Endothelial cell of umbilical vein (primary cell): Measurements from ENCODE around the gene RHBDD3. TPM values are rescaled to one million over a fixed set of nuclear protein-coding genes. Genes with fewer than 3 reads are reported as not detected.

ENCODE experiments used
- BruUV-seq: library from RNA; stranded (reverse); fragments of 400-500 nt; replicated peaks from 2 replicates; lab custom pipeline; 2021; lab: Mats Ljungman, UMichigan
- CTCF ChIA-PET: fragments of 300-600, 350-600 bp; sonication (Branson Sonifier 250); formaldehyde crosslinking; loops from one replicate; lab custom pipeline; 2021; ENCODE audit warnings: antibody characterized with exemption, inconsistent platforms; lab: Charles Lee
- POLR2A ChIA-PET: fragments of 300-600, 350-600 bp; sonication (Branson Sonifier 250); formaldehyde crosslinking; loops from one replicate; lab custom pipeline; 2021; ENCODE audit warnings: antibody characterized with exemption, inconsistent platforms; lab: Charles Lee
- DNase-seq: peaks from one replicate; pipeline ENCODE4 v3.0.0-alpha.2; 2011; ENCODE audit warnings: low read depth, low spot score
- FAIRE-seq: peaks from 2 replicates; lab custom pipeline; 2011; peaks lifted over from hg19 to GRCh38; lab: Jason Lieb, UNC
- H2AFZ ChIP-seq: 2 replicates; pipeline ENCODE4 v1.6.0; 2012; ENCODE audit warnings: low read depth, low read length, control low read depth, inconsistent platforms
- H3K27ac ChIP-seq: 2 replicates; pipeline ENCODE4 v1.5.1; 2011; ENCODE audit warnings: low read depth, mild to moderate bottlenecking, control low read depth, low read length, moderate library complexity; ENCODE audit not compliant: insufficient read depth
- H3K27me3 ChIP-seq, 2 experiments: 2 replicates each; pipeline versions ENCODE4 v1.6.0 to v1.6.1; 2011; ENCODE audit warnings: low read length in 2 of 2, mixed read lengths in 1 of 2; ENCODE audit not compliant: control insufficient read depth in 2 of 2, insufficient read depth in 2 of 2
- H3K36me3 ChIP-seq, 2 experiments: 2 replicates in 1 of 2; 3 replicates in 1 of 2; pipeline ENCODE4 v1.5.1; 2011; ENCODE audit warnings: low read length in 2 of 2, mild to moderate bottlenecking in 1 of 2, moderate library complexity in 1 of 2; ENCODE audit not compliant: control insufficient read depth in 2 of 2, insufficient read depth in 2 of 2; ENCODE audit errors: extremely low read depth in 1 of 2
- H3K4me1 ChIP-seq: 3 replicates; pipeline ENCODE4 v1.5.1; 2011; ENCODE audit warnings: mild to moderate bottlenecking, low read length; ENCODE audit not compliant: control insufficient read depth, insufficient read depth; ENCODE audit errors: extremely low read depth
- H3K4me2 ChIP-seq: 2 replicates; pipeline ENCODE4 v1.6.1; 2011; ENCODE audit warnings: low read length, control low read depth, mixed read lengths; ENCODE audit not compliant: insufficient read depth
- H3K4me3 ChIP-seq, 3 experiments: fragments of 200-600 bp in 1 of 3; sonication (generic), shearing (Covaris generic) in 1 of 3; replicated peaks in 1 of 3; 2 replicates each; pipeline ENCODE4 v1.5.1; 2011 to 2016; ENCODE audit warnings: control low read depth in 3 of 3, low read length in 3 of 3, mild to moderate bottlenecking in 2 of 3, inconsistent platforms in 1 of 3, low read depth in 1 of 3, moderate library complexity in 1 of 3; ENCODE audit not compliant: insufficient read depth in 1 of 3
- H3K79me2 ChIP-seq: 2 replicates; pipeline ENCODE4 v1.6.0; 2012; ENCODE audit warnings: low read length, inconsistent platforms; ENCODE audit not compliant: control insufficient read depth, insufficient read depth
- H3K9ac ChIP-seq: replicated peaks from 2 replicates; pipeline ENCODE3; 2011; ENCODE audit warnings: low read length, control low read depth; ENCODE audit not compliant: insufficient read depth; ENCODE audit errors: extremely low read depth
- H3K9me1 ChIP-seq: replicated peaks from 3 replicates; pipeline ENCODE4 v1.6.0; 2011; ENCODE audit warnings: mild to moderate bottlenecking, low read length; ENCODE audit not compliant: control insufficient read depth, insufficient read depth; ENCODE audit errors: extremely low read depth
- H3K9me3 ChIP-seq: replicated peaks from 2 replicates; pipeline ENCODE4 v1.5.1; 2012; ENCODE audit warnings: low read length, inconsistent platforms; ENCODE audit not compliant: control insufficient read depth, insufficient read depth
- H4K20me1 ChIP-seq: replicated peaks from 2 replicates; pipeline ENCODE3; 2011; ENCODE audit warnings: mild to moderate bottlenecking, low read length; ENCODE audit not compliant: control insufficient read depth, insufficient read depth; ENCODE audit errors: extremely low read depth
- EZH2 ChIP-seq: IDR thresholded peaks from 2 replicates; pipeline ENCODE4 v1.6.1; 2012; ENCODE audit warnings: borderline replicate concordance, low read depth, mild to moderate bottlenecking, moderate library complexity, low read length, inconsistent platforms; ENCODE audit not compliant: severe bottlenecking
- FOS ChIP-seq: IDR thresholded peaks from 2 replicates; pipeline ENCODE4 v1.6.1; 2011; ENCODE audit warnings: mild to moderate bottlenecking, low read length, moderate library complexity, borderline replicate concordance; ENCODE audit not compliant: insufficient read depth
- GATA2 ChIP-seq: IDR thresholded peaks from 2 replicates; pipeline ENCODE4 v1.7.0; 2011; ENCODE audit warnings: low read depth, mild to moderate bottlenecking, moderate library complexity, mixed read lengths, low read length; ENCODE audit not compliant: insufficient read length, insufficient read depth
- JUN ChIP-seq: IDR thresholded peaks from 2 replicates; pipeline ENCODE4 v1.6.1; 2011; ENCODE audit warnings: borderline replicate concordance, low read depth; ENCODE audit not compliant: insufficient read length, insufficient read depth
- MAX ChIP-seq: IDR thresholded peaks from 2 replicates; pipeline ENCODE4 v1.6.1; 2011; ENCODE audit not compliant: insufficient read depth, insufficient read length
- MYC ChIP-seq: IDR thresholded peaks from one replicate; pipeline ENCODE4 v1.6.1; 2011; ENCODE audit warnings: mild to moderate bottlenecking, low read depth, low read length
- POLR2A ChIP-seq: IDR thresholded peaks from 2 replicates; pipeline ENCODE4 v1.6.1; 2012; ENCODE audit warnings: low read depth, mild to moderate bottlenecking, control low read depth, low read length
- POLR2AphosphoS5 ChIP-seq: IDR thresholded peaks from 2 replicates; pipeline ENCODE4 v1.6.1; 2012; ENCODE audit warnings: low read depth, mild to moderate bottlenecking, control low read depth, low read length, moderate library complexity; ENCODE audit not compliant: insufficient read depth
- dilution Hi-C: fragments of 300-500 bp; cut with MboI; formaldehyde crosslinking; loops from one replicate; pipeline ENCODE4 v1.15.0; 2019; ENCODE audit warnings: low sequenced_read_pairs; ENCODE audit not compliant: extremely low pct_ligation_motif_present
- intact Hi-C: fragments of 100-400 bp; cut with micrococcal nuclease; formaldehyde crosslinking; loops from one replicate; pipeline ENCODE4 v1.10.0; 2022
- polyA plus RNA-seq, 4 experiments: library from polyadenylated mRNA; depleted of rRNA in 3 of 4; stranded (reverse) in 3 of 4; unstranded in 1 of 4; fragments of >200 nt; gene quantifications; 2 replicates each; pipeline versions ENCODE4 v1.2.1 to v1.2.3, GENCODE V29; 2011 to 2012; ENCODE audit warnings: missing spikeins in 1 of 4
- total RNA-seq: library from RNA; stranded (reverse); gene quantifications from 2 replicates; pipeline ENCODE4 v1.2.3, GENCODE V29; 2021
- TF ChIP-seq, protein P1 (sequence below), 2 donors: IDR thresholded peaks; 1 replicate in 1 of 2; 2 replicates in 1 of 2; pipeline ENCODE4 v1.5.1; 2011; ENCODE audit warnings: low read length in 2 of 2, mild to moderate bottlenecking in 2 of 2, moderate library complexity in 2 of 2, control low read depth in 1 of 2, inconsistent platforms in 1 of 2, low read depth in 1 of 2; ENCODE audit not compliant: insufficient read depth in 1 of 2; ENCODE audit errors: extremely low read depth in 1 of 2

Gene RHBDD3
- total and polyA plus RNA-seq, 2 donors (not counting 3 experiments of a cell fraction or from before 2014, with no cell fraction given) = 31.3 to 37.2 TPM

DNA sequence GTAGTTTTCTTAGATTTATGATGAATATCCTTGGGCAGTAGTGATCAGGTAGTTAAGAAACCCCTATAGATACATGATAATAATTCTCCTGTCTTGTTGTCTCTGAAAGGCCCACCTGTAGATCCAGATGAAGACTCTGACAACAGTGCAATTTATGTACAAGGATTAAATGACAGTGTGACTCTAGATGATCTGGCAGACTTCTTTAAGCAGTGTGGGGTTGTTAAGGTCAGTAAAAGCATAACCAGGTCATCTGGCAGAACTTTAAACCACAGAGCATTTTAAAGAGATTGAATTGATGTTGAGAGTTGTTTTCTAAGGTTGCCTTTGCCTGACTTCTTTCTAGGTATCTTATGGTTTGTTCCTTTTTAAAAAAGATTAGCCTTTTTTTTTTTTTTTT is 24.6 kb upstream of the RHBDD3 start:
- no peak for FAIRE-seq
- Histone ChIP-seq H3K4me3 (no peak overlapping the region), H3K27me3 (no peaks in the 10 kb centered on the region), H3K27ac (no peak overlapping the region), H3K4me1 (no peaks in the 10 kb centered on the region), H3K9ac (no peak overlapping the region), H3K9me3 (no peaks in the 10 kb centered on the region), H3K79me2 (peaks cover 37% of the 10 kb centered on the region), H4K20me1 (peaks cover 8% of the 10 kb centered on the region), H3K36me3 (peaks cover 45 to 61% of the 10 kb centered on the region in 2 experiments), H3K9me1 (no peaks in the 10 kb centered on the region), H3K4me2 (no peak overlapping the region), H2AFZ (no peak overlapping the region)
- dilution Hi-C loops = no loop called here
- no TSS peak for BruUV-seq
- POLR2A ChIA-PET = interaction anchor here (0.7 kb wide), 1 partner anchor 14 kb away, joined by 3 read pairs; the partner anchor contains the start of gene GAS2L1
- intact Hi-C loops = no loop called here
- CTCF ChIA-PET = interaction anchor here (1.2 kb wide), 1 partner anchor 67 kb away, joined by 5 read pairs; no protein-coding TSS in a partner anchor
- TF ChIP-seq, protein P1, sequence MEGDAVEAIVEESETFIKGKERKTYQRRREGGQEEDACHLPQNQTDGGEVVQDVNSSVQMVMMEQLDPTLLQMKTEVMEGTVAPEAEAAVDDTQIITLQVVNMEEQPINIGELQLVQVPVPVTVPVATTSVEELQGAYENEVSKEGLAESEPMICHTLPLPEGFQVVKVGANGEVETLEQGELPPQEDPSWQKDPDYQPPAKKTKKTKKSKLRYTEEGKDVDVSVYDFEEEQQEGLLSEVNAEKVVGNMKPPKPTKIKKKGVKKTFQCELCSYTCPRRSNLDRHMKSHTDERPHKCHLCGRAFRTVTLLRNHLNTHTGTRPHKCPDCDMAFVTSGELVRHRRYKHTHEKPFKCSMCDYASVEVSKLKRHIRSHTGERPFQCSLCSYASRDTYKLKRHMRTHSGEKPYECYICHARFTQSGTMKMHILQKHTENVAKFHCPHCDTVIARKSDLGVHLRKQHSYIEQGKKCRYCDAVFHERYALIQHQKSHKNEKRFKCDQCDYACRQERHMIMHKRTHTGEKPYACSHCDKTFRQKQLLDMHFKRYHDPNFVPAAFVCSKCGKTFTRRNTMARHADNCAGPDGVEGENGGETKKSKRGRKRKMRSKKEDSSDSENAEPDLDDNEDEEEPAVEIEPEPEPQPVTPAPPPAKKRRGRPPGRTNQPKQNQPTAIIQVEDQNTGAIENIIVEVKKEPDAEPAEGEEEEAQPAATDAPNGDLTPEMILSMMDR (IDR thresholded peaks at IDR 0.05; ENCODE audit: extremely low read depth in 1 of 2, insufficient read depth in 1 of 2, low read depth in 1 of 2, low read length in 2 of 2) = no peak
- TF ChIP-seq JUN (no peak), MAX (no peak), MYC (no peak), FOS (no peak), POLR2A (no peak), GATA2 (no peak), POLR2AphosphoS5 (no peak), EZH2 (no peak)
- DNase-seq = no peak
